HL-60 (cell line): ENCODE data around the gene CYP26B1.

Experiments
- DNase-seq, 2 experiments: peaks; one replicate each; pipeline ENCODE4 v3.0.0-alpha.2; 2010 to 2020; ENCODE audit warnings: low read depth in 1 of 2, low spot score in 1 of 2
- H3K27ac ChIP-seq: fragments of 250-450 bp; sonication (Bioruptor Pico); replicated peaks from 2 replicates; pipeline ENCODE4 v1.5.1; 2020; ENCODE audit warnings: mild to moderate bottlenecking, moderate library complexity
- H3K27me3 ChIP-seq: fragments of 250-450 bp; sonication (Bioruptor Pico); 2 replicates; pipeline ENCODE4 v1.5.1; 2021; ENCODE audit warnings: mild to moderate bottlenecking, moderate library complexity; ENCODE audit not compliant: insufficient read depth, poor library complexity, severe bottlenecking
- H3K4me3 ChIP-seq: replicated peaks from 2 replicates; pipeline ENCODE4 v1.5.1; 2011; ENCODE audit warnings: mild to moderate bottlenecking, control low read depth, low read length; ENCODE audit not compliant: insufficient read depth
- CTCF ChIP-seq: IDR thresholded peaks from one replicate; pipeline ENCODE4 v1.5.1; 2011; ENCODE audit warnings: low read length, control low read depth, inconsistent platforms; ENCODE audit not compliant: insufficient read depth
- GABPA ChIP-seq: IDR thresholded peaks from 2 replicates; pipeline ENCODE4 v1.6.1; 2012; ENCODE audit warnings: low read depth
- POLR2AphosphoS5 ChIP-seq: IDR thresholded peaks from 2 replicates; pipeline ENCODE4 v1.6.1; 2012; ENCODE audit warnings: low read depth
- REST ChIP-seq: IDR thresholded peaks from 2 replicates; pipeline ENCODE4 v1.6.1; 2012; ENCODE audit warnings: low read depth; ENCODE audit not compliant: insufficient replicate concordance
- SPI1 ChIP-seq: IDR thresholded peaks from 2 replicates; pipeline ENCODE4 v1.6.1; 2012; ENCODE audit warnings: low read depth, mild to moderate bottlenecking, borderline replicate concordance

Gene CYP26B1

GRCh38 chr2:72150157-72150860, 2.6 kb upstream of the CYP26B1 start:
- TF ChIP-seq CTCF: peak; percentile 67
- TF ChIP-seq POLR2AphosphoS5: no peak
- no peak for TF ChIP-seq SPI1
- H3K4me3 ChIP-seq: no peak overlapping the region
- H3K27me3 ChIP-seq: peaks cover 42% of the 10 kb centered on the region
- no peak overlapping the region for H3K27ac ChIP-seq
- peak; percentile 31 to 71 for DNase-seq

GRCh38 chr2:72149556-72150156, 2.0 kb upstream of the CYP26B1 start:
- no peak for TF ChIP-seq CTCF
- TF ChIP-seq REST: no peak
- TF ChIP-seq SPI1: no peak
- no peak for TF ChIP-seq POLR2AphosphoS5
- TF ChIP-seq GABPA: no peak
- H3K4me3 ChIP-seq: no peak overlapping the region

GRCh38 chr2:72148837-72149555, 1.3 kb upstream of the CYP26B1 start:
- DNase-seq: no peak
- Histone ChIP-seq H3K27ac (no peak overlapping the region), H3K27me3 (peaks cover 53% of the 10 kb centered on the region), H3K4me3 (no peak overlapping the region)
- TF ChIP-seq CTCF: no peak

More at GRCh38 chr2:72149556-72150156, 2.0 kb upstream of the CYP26B1 start:
- no peak for DNase-seq
- H3K27ac ChIP-seq: no peak overlapping the region
- H3K27me3 ChIP-seq: peaks cover 49% of the 10 kb centered on the region

- no peak overlapping the region for H3K27ac ChIP-seq
- no peak for DNase-seq
- peaks cover 61% of the 10 kb centered on the region for H3K27me3 ChIP-seq
- TF ChIP-seq POLR2AphosphoS5: no peak
- TF ChIP-seq REST: no peak
- no peak for TF ChIP-seq SPI1
- TF ChIP-seq CTCF: no peak
- no peak for TF ChIP-seq GABPA
- no peak overlapping the region for H3K4me3 ChIP-seq
Measured at GRCh38 chr2:72148003-72148836, 558 bp upstream of the CYP26B1 start.
